Measurements from ENCODE around the gene ARMC9.
"Not testable (repeated sequence)": the region's sequence is repeated elsewhere in the genome, so short reads cannot be mapped to it uniquely, and the experiment has no call there.

The ARMC9 gene

GRCh38 chr2:231169488-231169887, 28.9 kb upstream of the ARMC9 start:
- peaks cover 35% of the 10 kb centered on the region for H3K4me1 ChIP-seq (ENCODE audit: control insufficient read depth, insufficient read depth, low read length)
- H3K4me3 ChIP-seq (ENCODE audit: low read length), result no peak overlapping the region
- no peaks in the 10 kb centered on the region for H3K9me3 ChIP-seq (ENCODE audit: control insufficient read depth, low read length)
- H3K27me3 ChIP-seq (replicated peaks; ENCODE audit: control insufficient read depth, insufficient read depth, low read length), result no peaks in the 10 kb centered on the region
- DNase-seq (ENCODE audit: low read depth), result no peak
- H3K9ac ChIP-seq (ENCODE audit: low read length), result peak overlapping the region; percentile 63
- H3K36me3 ChIP-seq (ENCODE audit: control insufficient read depth, insufficient read depth, low read length, severe bottlenecking), result peaks cover 91% of the 10 kb centered on the region

- H3K36me3 ChIP-seq (ENCODE audit: control insufficient read depth, insufficient read depth, low read length, severe bottlenecking), result peaks cover 91% of the 10 kb centered on the region
These were observed 28.4 kb upstream of the ARMC9 start for GRCh38 chr2:231170055-231170454.

GRCh38 chr2:231172025-231172424, 26.4 kb upstream of the ARMC9 start:
- Histone ChIP-seq H3K36me3 (ENCODE audit: control insufficient read depth, insufficient read depth, low read length, severe bottlenecking) (peaks cover 89% of the 10 kb centered on the region), H3K27me3 (replicated peaks; ENCODE audit: control insufficient read depth, insufficient read depth, low read length) (no peaks in the 10 kb centered on the region), H3K4me1 (ENCODE audit: control insufficient read depth, insufficient read depth, low read length) (peaks cover 37% of the 10 kb centered on the region), H3K9ac (ENCODE audit: low read length) (peak overlapping the region; percentile 11), H3K4me3 (ENCODE audit: low read length) (no peak overlapping the region), H3K9me3 (ENCODE audit: control insufficient read depth, low read length) (no peaks in the 10 kb centered on the region)
- DNase-seq (ENCODE audit: low read depth), result no peak

More at GRCh38 chr2:231170055-231170454, 28.4 kb upstream of the ARMC9 start:
- H3K9ac ChIP-seq (ENCODE audit: low read length), result peak overlapping the region; percentile 63
- H3K4me1 ChIP-seq (ENCODE audit: control insufficient read depth, insufficient read depth, low read length), result peaks cover 37% of the 10 kb centered on the region
- H3K4me3 ChIP-seq (ENCODE audit: low read length), result no peak overlapping the region
- no peaks in the 10 kb centered on the region for H3K27me3 ChIP-seq (replicated peaks; ENCODE audit: control insufficient read depth, insufficient read depth, low read length)
- DNase-seq (ENCODE audit: low read depth), result peak; percentile 70
- no peaks in the 10 kb centered on the region for H3K9me3 ChIP-seq (ENCODE audit: control insufficient read depth, low read length)

- Histone ChIP-seq H3K36me3 (ENCODE audit: control insufficient read depth, insufficient read depth, low read length, severe bottlenecking) (peaks cover 67% of the 10 kb centered on the region), H3K4me1 (ENCODE audit: control insufficient read depth, insufficient read depth, low read length) (peaks cover 36% of the 10 kb centered on the region)
- DNase-seq (ENCODE audit: low read depth), result no peak
These were observed 24.2 kb upstream of the ARMC9 start for GRCh38 chr2:231174211-231174651.

GRCh38 chr2:231176066-231176465, 22.4 kb upstream of the ARMC9 start:
- DNase-seq (ENCODE audit: low read depth), result no peak
- Histone ChIP-seq H3K27me3 (replicated peaks; ENCODE audit: control insufficient read depth, insufficient read depth, low read length) (no peaks in the 10 kb centered on the region), H3K9me3 (ENCODE audit: control insufficient read depth, low read length) (no peaks in the 10 kb centered on the region), H3K4me1 (ENCODE audit: control insufficient read depth, insufficient read depth, low read length) (peaks cover 32% of the 10 kb centered on the region), H3K36me3 (ENCODE audit: control insufficient read depth, insufficient read depth, low read length, severe bottlenecking) (peaks cover 55% of the 10 kb centered on the region), H3K4me3 (ENCODE audit: low read length) (no peak overlapping the region), H3K9ac (ENCODE audit: low read length) (no peak overlapping the region)

More at GRCh38 chr2:231174211-231174651, 24.2 kb upstream of the ARMC9 start:
- peak overlapping the region; percentile 56 for H3K9ac ChIP-seq (ENCODE audit: low read length)
- no peak overlapping the region for H3K4me3 ChIP-seq (ENCODE audit: low read length)
- no peaks in the 10 kb centered on the region for H3K27me3 ChIP-seq (replicated peaks; ENCODE audit: control insufficient read depth, insufficient read depth, low read length)
- H3K9me3 ChIP-seq (ENCODE audit: control insufficient read depth, low read length), result no peaks in the 10 kb centered on the region

GRCh38 chr2:231177156-231178025, 21.0 kb upstream of the ARMC9 start:
- Histone ChIP-seq H3K36me3 (ENCODE audit: control insufficient read depth, insufficient read depth, low read length, severe bottlenecking) (peaks cover 43% of the 10 kb centered on the region), H3K9me3 (ENCODE audit: control insufficient read depth, low read length) (no peaks in the 10 kb centered on the region), H3K4me1 (ENCODE audit: control insufficient read depth, insufficient read depth, low read length) (peaks cover 34% of the 10 kb centered on the region), H3K9ac (ENCODE audit: low read length) (no peak overlapping the region), H3K4me3 (ENCODE audit: low read length) (no peak overlapping the region), H3K27me3 (replicated peaks; ENCODE audit: control insufficient read depth, insufficient read depth, low read length) (no peaks in the 10 kb centered on the region)
- no peak for DNase-seq (ENCODE audit: low read depth)

GRCh38 chr2:231178805-231179204, 19.6 kb upstream of the ARMC9 start:
- H3K4me1 ChIP-seq (ENCODE audit: control insufficient read depth, insufficient read depth, low read length), result peaks cover 31% of the 10 kb centered on the region
- not testable (repeated sequence) for H3K27me3 ChIP-seq (replicated peaks; ENCODE audit: control insufficient read depth, insufficient read depth, low read length); H3K4me3 ChIP-seq (ENCODE audit: low read length); H3K9ac ChIP-seq (ENCODE audit: low read length); H3K9me3 ChIP-seq (ENCODE audit: control insufficient read depth, low read length); DNase-seq (ENCODE audit: low read depth)
- peaks cover 30% of the 10 kb centered on the region for H3K36me3 ChIP-seq (ENCODE audit: control insufficient read depth, insufficient read depth, low read length, severe bottlenecking)

GRCh38 chr2:231181860-231182512, 16.4 kb upstream of the ARMC9 start:
- Histone ChIP-seq H3K36me3 (ENCODE audit: control insufficient read depth, insufficient read depth, low read length, severe bottlenecking) (no peaks in the 10 kb centered on the region), H3K4me1 (ENCODE audit: control insufficient read depth, insufficient read depth, low read length) (peaks cover 33% of the 10 kb centered on the region), H3K9ac (ENCODE audit: low read length) (peak overlapping the region; percentile 27), H3K27me3 (replicated peaks; ENCODE audit: control insufficient read depth, insufficient read depth, low read length) (no peaks in the 10 kb centered on the region), H3K9me3 (ENCODE audit: control insufficient read depth, low read length) (no peaks in the 10 kb centered on the region), H3K4me3 (ENCODE audit: low read length) (no peak overlapping the region)
- no peak for DNase-seq (ENCODE audit: low read depth)

- no peak overlapping the region for H3K4me3 ChIP-seq (ENCODE audit: low read length)
- peaks cover 36% of the 10 kb centered on the region for H3K4me1 ChIP-seq (ENCODE audit: control insufficient read depth, insufficient read depth, low read length)
- no peaks in the 10 kb centered on the region for H3K27me3 ChIP-seq (replicated peaks; ENCODE audit: control insufficient read depth, insufficient read depth, low read length)
- H3K9me3 ChIP-seq (ENCODE audit: control insufficient read depth, low read length), result no peaks in the 10 kb centered on the region
- DNase-seq (ENCODE audit: low read depth), result no peak
- peak overlapping the region; percentile 27 for H3K9ac ChIP-seq (ENCODE audit: low read length)
- no peaks in the 10 kb centered on the region for H3K36me3 ChIP-seq (ENCODE audit: control insufficient read depth, insufficient read depth, low read length, severe bottlenecking)
These were observed 15.9 kb upstream of the ARMC9 start for GRCh38 chr2:231182513-231182899.

GRCh38 chr2:231183851-231184250, 14.6 kb upstream of the ARMC9 start:
- peaks cover 42% of the 10 kb centered on the region for H3K4me1 ChIP-seq (ENCODE audit: control insufficient read depth, insufficient read depth, low read length)
- no peak overlapping the region for H3K4me3 ChIP-seq (ENCODE audit: low read length)
- H3K36me3 ChIP-seq (ENCODE audit: control insufficient read depth, insufficient read depth, low read length, severe bottlenecking), result no peaks in the 10 kb centered on the region
- H3K9me3 ChIP-seq (ENCODE audit: control insufficient read depth, low read length), result no peaks in the 10 kb centered on the region
- H3K9ac ChIP-seq (ENCODE audit: low read length), result no peak overlapping the region
- H3K27me3 ChIP-seq (replicated peaks; ENCODE audit: control insufficient read depth, insufficient read depth, low read length), result no peaks in the 10 kb centered on the region
- DNase-seq (ENCODE audit: low read depth), result no peak

GRCh38 chr2:231184319-231184718, 14.1 kb upstream of the ARMC9 start:
- no peaks in the 10 kb centered on the region for H3K36me3 ChIP-seq (ENCODE audit: control insufficient read depth, insufficient read depth, low read length, severe bottlenecking)
- no peak overlapping the region for H3K4me3 ChIP-seq (ENCODE audit: low read length)
- no peak for DNase-seq (ENCODE audit: low read depth)
- H3K9me3 ChIP-seq (ENCODE audit: control insufficient read depth, low read length), result no peaks in the 10 kb centered on the region
- H3K9ac ChIP-seq (ENCODE audit: low read length), result no peak overlapping the region
- H3K27me3 ChIP-seq (replicated peaks; ENCODE audit: control insufficient read depth, insufficient read depth, low read length), result no peaks in the 10 kb centered on the region
- peaks cover 44% of the 10 kb centered on the region for H3K4me1 ChIP-seq (ENCODE audit: control insufficient read depth, insufficient read depth, low read length)
